ENCODE data around the gene GADL1.

The GADL1 gene

DNA sequence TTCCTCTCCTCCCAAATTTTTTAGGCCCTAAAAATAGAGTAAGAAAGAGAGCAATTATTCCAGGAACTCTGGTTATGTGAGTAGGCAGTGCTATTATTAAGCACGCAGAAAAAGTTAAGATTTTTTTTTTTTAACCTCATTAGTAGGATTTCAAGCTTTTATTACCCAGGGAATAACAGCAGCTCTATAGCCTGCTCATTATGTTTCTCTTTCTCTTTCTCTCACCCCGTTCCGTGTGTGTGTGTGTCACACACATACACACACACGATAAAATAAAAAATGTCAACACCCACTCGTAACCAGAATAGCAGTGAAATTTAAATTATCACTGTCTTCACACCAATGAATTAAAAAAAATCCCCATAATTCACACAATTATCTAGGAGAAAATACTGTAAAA is 30.3 kb downstream of the GADL1 start:
- Histone ChIP-seq H3K27me3 (no peaks in the 10 kb centered on the region), H3K9ac (no peak overlapping the region), H3K27ac (no peak overlapping the region), H3K4me3 (no peak overlapping the region), H4K20me1 (no peaks in the 10 kb centered on the region), H3K36me3 (no peaks in the 10 kb centered on the region), H3K4me1 (no peaks in the 10 kb centered on the region), H3K9me3 (replicated peaks in 1 of 11) (no peaks in the 10 kb centered on the region), H3K4me2 (no peak overlapping the region)
- no peak for TF ChIP-seq Cebpa-rat (IDR thresholded peaks at IDR 0.05)

DNA sequence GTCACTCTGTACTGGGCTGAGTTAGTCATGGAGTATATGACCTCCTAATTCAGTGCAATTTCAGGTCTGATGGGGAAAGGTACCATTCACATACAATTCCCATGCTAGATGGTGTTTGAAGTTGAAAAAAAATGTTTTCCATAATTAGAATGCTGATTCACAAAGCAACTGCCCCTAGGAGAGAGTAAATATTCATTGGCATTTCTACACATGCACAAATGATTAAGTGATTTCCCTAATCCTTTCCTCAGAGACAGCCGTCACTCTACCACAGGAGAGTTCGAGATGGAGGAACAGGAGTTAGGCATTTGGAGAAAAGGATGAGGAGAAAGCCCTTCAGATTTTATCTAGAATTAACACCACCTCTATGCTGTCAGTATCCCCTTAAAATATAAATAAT is 32.5 kb downstream of the GADL1 start:
- no peak overlapping the region for H3K9ac ChIP-seq
- no peak overlapping the region for H3K4me3 ChIP-seq
- no peak for TF ChIP-seq Cebpa-rat (IDR thresholded peaks at IDR 0.05)
- H3K27me3 ChIP-seq = no peaks in the 10 kb centered on the region
- no peak overlapping the region for H3K27ac ChIP-seq
- no peaks in the 10 kb centered on the region for H3K9me3 ChIP-seq (replicated peaks in 1 of 11)
- no peaks in the 10 kb centered on the region for H4K20me1 ChIP-seq
- H3K4me2 ChIP-seq = no peak overlapping the region
- no peaks in the 10 kb centered on the region for H3K36me3 ChIP-seq
- no peaks in the 10 kb centered on the region for H3K4me1 ChIP-seq

DNA sequence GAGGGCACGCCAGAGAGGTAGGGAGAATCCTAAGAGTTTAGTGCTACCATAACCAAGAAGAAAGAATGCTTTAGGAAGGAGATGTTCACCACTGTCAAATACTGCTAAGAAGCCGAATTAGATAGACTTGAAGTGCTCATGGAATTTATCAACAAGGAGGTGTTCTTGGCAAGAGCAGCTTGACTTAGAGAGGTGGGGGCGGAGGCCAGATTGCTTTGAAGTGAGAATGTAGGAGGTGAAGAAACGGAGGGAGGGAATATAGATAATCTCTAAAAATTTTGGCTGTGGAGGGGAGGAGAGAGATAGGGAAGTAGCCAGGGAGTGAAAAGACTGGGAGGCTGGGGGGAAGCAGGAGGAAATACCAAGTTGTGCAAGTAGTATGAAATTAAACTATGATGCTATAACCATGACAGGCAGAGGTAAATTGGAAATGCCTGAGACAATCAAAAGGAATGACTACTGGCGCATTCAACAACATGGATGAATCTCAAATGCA is 35.5 kb downstream of the GADL1 start:
- TF ChIP-seq Cebpa-rat (IDR thresholded peaks at IDR 0.05) = no peak
- no peaks in the 10 kb centered on the region for H3K27me3 ChIP-seq
- H3K4me3 ChIP-seq = no peak overlapping the region
- no peaks in the 10 kb centered on the region for H3K36me3 ChIP-seq
- no peak overlapping the region for H3K4me2 ChIP-seq
- H3K9ac ChIP-seq = no peak overlapping the region
- H3K27ac ChIP-seq = no peak overlapping the region
- H3K9me3 ChIP-seq (replicated peaks in 1 of 11) = no peaks in the 10 kb centered on the region
- H3K4me1 ChIP-seq = no peaks in the 10 kb centered on the region
- H4K20me1 ChIP-seq = no peaks in the 10 kb centered on the region

DNA sequence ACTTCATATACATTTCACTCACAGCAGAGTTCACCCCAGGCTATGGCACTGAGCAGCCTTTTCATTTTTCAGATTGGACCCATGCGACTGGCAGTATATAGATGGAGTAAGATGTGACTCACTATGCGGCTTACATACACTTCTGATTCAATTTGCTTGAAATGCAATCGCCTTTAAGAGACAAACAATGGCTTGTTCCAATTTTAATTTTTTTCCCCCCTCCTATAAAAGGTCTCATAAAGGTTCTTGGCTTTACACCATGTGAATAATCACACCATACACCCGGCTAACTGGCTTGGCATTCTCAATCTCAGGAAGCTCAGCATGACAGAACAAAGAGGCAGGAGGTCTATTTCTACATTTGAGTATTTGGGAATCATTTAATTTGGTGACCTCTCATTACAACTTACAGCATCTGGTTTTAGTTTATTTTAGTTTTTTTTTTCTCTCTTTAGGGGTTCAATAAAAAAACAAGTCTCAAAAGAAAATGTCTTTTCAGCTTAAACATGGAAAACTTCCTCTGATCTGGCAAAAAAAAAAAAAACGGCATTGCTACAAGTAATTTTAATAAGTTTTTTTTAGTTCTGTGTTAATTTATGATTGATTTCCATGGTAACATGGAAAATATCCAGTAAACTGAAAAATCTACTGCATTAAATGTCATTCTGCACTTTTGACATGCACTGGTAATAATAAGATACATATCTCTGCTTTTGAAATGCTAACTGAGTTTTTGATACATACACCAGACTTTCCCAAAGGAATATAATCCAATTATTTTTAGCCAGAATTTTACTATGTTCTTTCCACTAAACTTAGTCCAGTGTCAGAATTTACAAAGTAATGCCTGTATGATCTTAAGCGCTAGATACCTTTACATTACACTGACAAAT is 38.8 kb downstream of the GADL1 start:
- no peaks in the 10 kb centered on the region for H3K4me1 ChIP-seq
- no peak overlapping the region for H3K4me3 ChIP-seq
- H4K20me1 ChIP-seq = no peaks in the 10 kb centered on the region
- no peak overlapping the region for H3K9ac ChIP-seq
- no peaks in the 10 kb centered on the region for H3K27me3 ChIP-seq
- no peak for TF ChIP-seq Cebpa-rat (IDR thresholded peaks at IDR 0.05)
- H3K27ac ChIP-seq = no peak overlapping the region
- H3K36me3 ChIP-seq = no peaks in the 10 kb centered on the region
- H3K4me2 ChIP-seq = no peak overlapping the region
- no peaks in the 10 kb centered on the region for H3K9me3 ChIP-seq (replicated peaks in 1 of 11)

DNA sequence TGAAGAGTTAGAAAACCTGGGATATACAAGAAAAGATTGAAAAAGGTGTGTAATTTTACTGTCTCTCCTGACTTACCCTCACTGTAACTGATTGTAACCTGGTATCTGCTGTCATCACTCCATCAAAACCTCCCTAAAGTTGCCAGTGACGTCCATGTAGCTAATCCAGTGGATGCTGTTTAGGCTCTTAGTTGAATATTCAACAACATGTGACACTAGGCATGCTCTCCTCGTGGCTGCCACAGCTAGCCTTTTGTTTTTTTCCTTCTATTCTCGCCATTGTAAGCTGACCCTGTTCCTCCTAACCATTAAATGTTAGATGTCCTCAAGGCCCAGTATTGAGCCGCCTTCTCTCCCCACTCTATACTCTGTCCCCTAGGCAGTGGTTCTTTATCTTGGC is 41.6 kb downstream of the GADL1 start:
- no peak for TF ChIP-seq Cebpa-rat (IDR thresholded peaks at IDR 0.05)
- Histone ChIP-seq H3K4me1 (no peaks in the 10 kb centered on the region), H3K36me3 (no peaks in the 10 kb centered on the region), H3K27ac (no peak overlapping the region), H3K4me3 (no peak overlapping the region), H3K27me3 (no peaks in the 10 kb centered on the region), H3K4me2 (no peak overlapping the region), H3K9me3 (replicated peaks in 1 of 11) (no peaks in the 10 kb centered on the region), H4K20me1 (no peaks in the 10 kb centered on the region), H3K9ac (no peak overlapping the region)

DNA sequence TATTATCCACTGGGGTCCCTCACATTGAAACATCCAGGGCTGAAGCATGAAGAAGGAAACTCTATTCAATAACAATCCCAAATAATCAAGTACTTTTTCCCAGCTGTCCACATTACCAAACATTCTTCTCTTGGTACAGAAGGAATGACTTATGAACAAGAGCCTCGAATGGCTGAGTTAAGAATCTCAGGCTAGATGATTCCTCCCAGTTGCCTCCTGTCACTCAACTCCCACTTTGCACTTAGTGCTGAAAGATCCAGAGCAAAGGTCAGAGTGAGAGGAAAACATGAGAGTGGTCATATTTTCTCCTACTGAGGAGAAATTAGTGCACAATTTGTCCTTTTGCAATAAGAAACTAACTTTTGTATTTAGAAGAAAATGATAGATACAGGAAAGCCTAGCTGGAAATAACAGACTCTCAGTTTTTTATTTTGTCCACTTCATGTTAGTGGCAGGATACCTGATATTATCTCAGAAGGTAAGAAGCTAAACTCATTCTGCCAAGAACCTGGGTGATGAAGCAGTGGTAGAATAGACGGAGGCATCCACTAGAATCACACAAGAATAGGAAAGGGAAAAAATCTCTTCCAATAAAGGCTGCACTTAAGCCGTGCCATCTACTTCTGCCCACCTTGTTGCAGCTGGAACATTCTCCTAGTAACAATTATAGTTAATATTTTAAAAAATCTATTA is 46.2 kb downstream of the GADL1 start:
- no peaks in the 10 kb centered on the region for H4K20me1 ChIP-seq
- H3K4me1 ChIP-seq = no peaks in the 10 kb centered on the region
- H3K4me3 ChIP-seq = no peak overlapping the region
- H3K4me2 ChIP-seq = no peak overlapping the region
- no peak overlapping the region for H3K9ac ChIP-seq
- no peaks in the 10 kb centered on the region for H3K36me3 ChIP-seq
- H3K27me3 ChIP-seq = no peaks in the 10 kb centered on the region
- TF ChIP-seq Cebpa-rat (IDR thresholded peaks at IDR 0.05) = no peak
- no peak overlapping the region for H3K27ac ChIP-seq
- H3K9me3 ChIP-seq (replicated peaks in 1 of 11) = no peaks in the 10 kb centered on the region

DNA sequence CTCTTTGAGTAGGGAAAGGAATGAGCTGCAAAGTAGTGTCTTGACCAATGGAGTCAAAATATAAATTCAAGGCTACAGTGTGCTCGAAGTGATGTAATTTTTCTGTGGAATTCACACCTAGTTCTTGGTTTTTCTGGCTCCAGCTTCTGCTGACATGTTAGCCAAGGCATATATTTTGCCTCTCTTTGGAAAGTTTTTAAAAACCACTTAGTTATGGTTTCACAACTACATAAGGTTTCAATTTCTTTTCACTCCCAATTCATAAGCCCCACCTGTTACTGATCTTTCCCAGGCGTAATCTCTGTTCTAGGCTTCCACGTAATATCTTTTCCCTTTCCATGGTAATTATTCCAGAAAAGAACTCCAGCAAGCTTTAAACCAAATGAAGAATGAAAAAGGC is 46.9 kb downstream of the GADL1 start:
- no peak for TF ChIP-seq Cebpa-rat (IDR thresholded peaks at IDR 0.05)
- Histone ChIP-seq H3K36me3 (no peaks in the 10 kb centered on the region), H3K4me1 (no peaks in the 10 kb centered on the region), H3K9ac (no peak overlapping the region), H3K27ac (no peak overlapping the region), H3K27me3 (no peaks in the 10 kb centered on the region), H3K4me2 (no peak overlapping the region), H3K4me3 (no peak overlapping the region), H4K20me1 (no peaks in the 10 kb centered on the region), H3K9me3 (replicated peaks in 1 of 11) (no peaks in the 10 kb centered on the region)

DNA sequence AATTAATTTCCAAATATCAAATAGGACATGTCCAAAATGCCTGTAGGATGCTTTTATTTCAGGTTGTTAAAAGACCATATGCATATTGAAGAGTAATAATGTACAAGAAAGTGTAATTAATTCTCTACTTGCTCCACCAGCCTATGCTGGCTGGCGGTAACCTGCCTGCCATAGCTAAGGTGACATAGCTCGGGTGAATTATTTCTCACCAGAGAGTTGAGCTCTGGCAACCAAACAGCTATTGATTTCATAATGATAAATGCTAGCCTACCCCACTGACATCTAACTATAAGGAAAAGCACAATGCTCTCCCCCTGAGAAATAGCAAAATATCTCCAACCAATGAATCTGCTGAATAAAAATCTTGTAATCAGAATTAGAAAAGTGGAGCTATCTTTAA is 48.9 kb downstream of the GADL1 start:
- TF ChIP-seq Cebpa-rat (IDR thresholded peaks at IDR 0.05) = no peak

DNA sequence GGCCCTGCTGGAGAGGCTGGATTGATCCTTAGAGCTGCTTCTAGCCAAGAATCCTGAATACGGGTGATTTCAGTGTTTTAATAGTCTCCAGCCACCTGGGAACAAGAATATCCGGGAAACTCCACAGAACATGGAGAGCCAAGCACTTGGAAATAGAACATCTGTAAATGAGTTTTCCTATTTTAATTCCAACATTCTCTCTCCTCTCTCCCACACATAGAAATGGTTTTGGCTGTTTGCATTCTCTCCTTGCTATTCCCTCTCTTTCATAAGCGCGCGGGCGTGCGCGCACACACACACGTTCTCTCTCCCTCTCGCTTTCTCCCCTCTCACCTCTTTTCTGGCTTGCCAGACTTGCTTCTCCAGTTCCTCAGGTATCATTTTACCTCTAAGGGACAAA is 50.6 kb downstream of the GADL1 start:
- H3K27me3 ChIP-seq = no peaks in the 10 kb centered on the region
- no peak overlapping the region for H3K27ac ChIP-seq
- no peaks in the 10 kb centered on the region for H3K36me3 ChIP-seq
- no peak for TF ChIP-seq Cebpa-rat (IDR thresholded peaks at IDR 0.05)
- no peak overlapping the region for H3K4me3 ChIP-seq
- no peaks in the 10 kb centered on the region for H3K9me3 ChIP-seq (replicated peaks in 1 of 11)
- no peaks in the 10 kb centered on the region for H4K20me1 ChIP-seq
- H3K4me2 ChIP-seq = no peak overlapping the region
- H3K4me1 ChIP-seq = no peaks in the 10 kb centered on the region
- no peak overlapping the region for H3K9ac ChIP-seq

More for the DNA sequence above, 48.9 kb downstream of the GADL1 start:
- Histone ChIP-seq H3K9me3 (replicated peaks in 1 of 11) (no peaks in the 10 kb centered on the region), H3K4me1 (no peaks in the 10 kb centered on the region), H3K9ac (no peak overlapping the region), H3K4me3 (no peak overlapping the region), H4K20me1 (no peaks in the 10 kb centered on the region), H3K36me3 (no peaks in the 10 kb centered on the region), H3K4me2 (no peak overlapping the region), H3K27me3 (no peaks in the 10 kb centered on the region), H3K27ac (no peak overlapping the region)

DNA sequence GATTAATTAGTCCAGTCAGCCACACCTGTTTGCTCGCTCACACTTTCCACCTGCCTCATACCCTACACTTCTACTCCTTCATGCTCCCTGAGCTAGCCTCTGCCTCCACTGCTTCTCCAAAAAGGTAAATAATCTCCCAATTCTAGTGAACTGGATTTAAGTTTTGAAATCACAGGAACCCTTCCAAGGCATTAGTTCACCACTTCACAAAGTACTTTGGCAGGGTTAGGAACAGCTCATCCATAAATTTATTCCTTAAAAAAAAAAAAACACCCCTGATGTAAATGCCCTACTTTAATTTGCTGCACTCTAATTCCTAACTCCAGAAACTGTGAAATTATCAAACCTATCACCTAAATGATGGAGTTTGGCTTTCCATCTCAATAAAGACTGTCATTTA is 58.3 kb downstream of the GADL1 start:
- H3K27ac ChIP-seq = no peak overlapping the region
- H4K20me1 ChIP-seq = no peaks in the 10 kb centered on the region
- H3K4me1 ChIP-seq = no peaks in the 10 kb centered on the region
- no peak for TF ChIP-seq Cebpa-rat (IDR thresholded peaks at IDR 0.05)
- no peaks in the 10 kb centered on the region for H3K36me3 ChIP-seq
- no peak overlapping the region for H3K9ac ChIP-seq
- H3K9me3 ChIP-seq (replicated peaks in 1 of 11) = no peaks in the 10 kb centered on the region
- H3K4me2 ChIP-seq = no peak overlapping the region
- H3K4me3 ChIP-seq = no peak overlapping the region
- no peaks in the 10 kb centered on the region for H3K27me3 ChIP-seq
